22Rv1 (cell line): Measurements from ENCODE around the gene CES1.

ENCODE experiments used
- ZFX ChIP-seq: fragments of 450-650 bp; IDR thresholded peaks from 2 replicates; pipeline ENCODE4 v1.6.1; 2017; ENCODE audit warnings: antibody characterized with exemption, borderline replicate concordance
- TF ChIP-seq, protein P1 (sequence below): fragments of 450-650 bp; IDR thresholded peaks from 2 replicates; pipeline ENCODE4 v1.5.1; 2017; ENCODE audit warnings: mild to moderate bottlenecking

DNA sequence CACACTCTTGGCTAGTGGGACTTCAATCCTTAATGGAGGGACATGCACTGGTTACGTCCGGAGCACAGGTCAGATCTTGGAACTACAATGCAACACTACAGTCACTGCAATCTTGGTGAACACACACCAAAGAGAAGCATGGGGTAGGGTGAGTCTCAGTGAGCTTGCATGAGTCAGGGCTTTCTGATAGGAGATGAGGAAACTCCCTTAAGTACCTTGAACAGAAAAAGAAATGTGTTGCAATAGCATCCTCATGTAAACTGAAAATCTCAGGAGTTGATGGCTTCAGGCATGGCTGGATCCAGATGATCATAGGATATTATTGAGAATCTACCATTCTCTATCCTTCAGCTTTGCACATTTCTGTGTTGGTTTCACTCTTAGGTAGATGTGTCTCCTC lies 54.1 kb downstream of the CES1 start:
- TF ChIP-seq, protein P1, sequence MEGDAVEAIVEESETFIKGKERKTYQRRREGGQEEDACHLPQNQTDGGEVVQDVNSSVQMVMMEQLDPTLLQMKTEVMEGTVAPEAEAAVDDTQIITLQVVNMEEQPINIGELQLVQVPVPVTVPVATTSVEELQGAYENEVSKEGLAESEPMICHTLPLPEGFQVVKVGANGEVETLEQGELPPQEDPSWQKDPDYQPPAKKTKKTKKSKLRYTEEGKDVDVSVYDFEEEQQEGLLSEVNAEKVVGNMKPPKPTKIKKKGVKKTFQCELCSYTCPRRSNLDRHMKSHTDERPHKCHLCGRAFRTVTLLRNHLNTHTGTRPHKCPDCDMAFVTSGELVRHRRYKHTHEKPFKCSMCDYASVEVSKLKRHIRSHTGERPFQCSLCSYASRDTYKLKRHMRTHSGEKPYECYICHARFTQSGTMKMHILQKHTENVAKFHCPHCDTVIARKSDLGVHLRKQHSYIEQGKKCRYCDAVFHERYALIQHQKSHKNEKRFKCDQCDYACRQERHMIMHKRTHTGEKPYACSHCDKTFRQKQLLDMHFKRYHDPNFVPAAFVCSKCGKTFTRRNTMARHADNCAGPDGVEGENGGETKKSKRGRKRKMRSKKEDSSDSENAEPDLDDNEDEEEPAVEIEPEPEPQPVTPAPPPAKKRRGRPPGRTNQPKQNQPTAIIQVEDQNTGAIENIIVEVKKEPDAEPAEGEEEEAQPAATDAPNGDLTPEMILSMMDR, result no peak
- TF ChIP-seq ZFX, result no peak
